OCI-LY7 (cell line): ENCODE measurements around the gene DDC. TPM values are rescaled to one million over a fixed set of nuclear protein-coding genes. Genes with fewer than 3 reads are reported as not detected.
"Not testable (repeated sequence)": the region's sequence is repeated elsewhere in the genome, so short reads cannot be mapped to it uniquely, and the experiment has no call there.

ENCODE experiments used
- BruUV-seq: library from RNA; stranded (reverse); fragments of 400-500 nt; replicated peaks from 2 replicates; lab custom pipeline; 2021; lab: Mats Ljungman, UMichigan
- CTCF ChIA-PET: fragments of 300-600 bp; sonication (Branson Sonifier 250); formaldehyde crosslinking; loops from one replicate; lab custom pipeline; 2022; ENCODE audit warnings: antibody characterized with exemption; ENCODE audit not compliant: unreplicated experiment; lab: Charles Lee
- POLR2A ChIA-PET: fragments of 300-600 bp; sonication (Branson Sonifier 250); formaldehyde crosslinking; loops from one replicate; lab custom pipeline; 2022; ENCODE audit warnings: antibody characterized with exemption; lab: Charles Lee
- DNase-seq: peaks from one replicate; pipeline ENCODE4 v3.0.0-alpha.2; 2015; ENCODE audit warnings: low spot score
- H2AFZ ChIP-seq: fragments of 200-600 bp; sonication (generic), shearing (Covaris generic); 2 replicates; pipeline ENCODE4 v1.6.1; 2014; ENCODE audit warnings: mild to moderate bottlenecking, antibody characterized with exemption, low read length, moderate library complexity
- H3K27ac ChIP-seq: fragments of 200-600 bp; sonication (generic); 2 replicates; pipeline ENCODE4 v1.5.1; 2014; ENCODE audit warnings: mixed run types, low read depth, mild to moderate bottlenecking, moderate library complexity, low read length, inconsistent platforms; ENCODE audit not compliant: poor library complexity, severe bottlenecking
- H3K36me3 ChIP-seq: fragments of 200-600 bp; sonication (generic); 2 replicates; pipeline ENCODE4 v1.6.1; 2014; ENCODE audit warnings: mild to moderate bottlenecking, antibody characterized with exemption, low read length, moderate library complexity, mixed read lengths; ENCODE audit not compliant: insufficient read depth
- H3K4me1 ChIP-seq: fragments of 200-600 bp; sonication (generic); 2 replicates; pipeline ENCODE4 v1.5.1; 2014; ENCODE audit warnings: mild to moderate bottlenecking, low read length; ENCODE audit not compliant: insufficient read depth, poor library complexity, severe bottlenecking
- H3K4me2 ChIP-seq: fragments of 200-600 bp; sonication (generic); 2 replicates; pipeline ENCODE4 v1.6.1; 2014; ENCODE audit warnings: mild to moderate bottlenecking, low read length
- H3K4me3 ChIP-seq: fragments of 200-600 bp; sonication (generic); 2 replicates; pipeline ENCODE4 v1.5.1; 2014; ENCODE audit warnings: mild to moderate bottlenecking, low read depth, low read length; ENCODE audit not compliant: poor library complexity, severe bottlenecking
- H3K79me2 ChIP-seq: fragments of 200-600 bp; sonication (generic); 2 replicates; pipeline ENCODE4 v1.6.1; 2016; ENCODE audit warnings: low read depth, mild to moderate bottlenecking, low read length, moderate library complexity, mixed read lengths; ENCODE audit not compliant: insufficient read depth
- H3K9me2 ChIP-seq: fragments of 200-600 bp; sonication (generic); 2 replicates; pipeline ENCODE4 v1.6.1; 2016; ENCODE audit warnings: mild to moderate bottlenecking, low read length, mixed read lengths; ENCODE audit not compliant: insufficient read depth
- H3K9me3 ChIP-seq: fragments of 200-600 bp; sonication (generic); 2 replicates; pipeline ENCODE4 v1.6.1; 2014; ENCODE audit warnings: mild to moderate bottlenecking, mixed run types, low read length, mixed read lengths
- H4K20me1 ChIP-seq: fragments of 200-600 bp; sonication (generic); 2 replicates; pipeline ENCODE4 v1.6.1; 2014; ENCODE audit warnings: mild to moderate bottlenecking, antibody characterized with exemption, low read length, moderate library complexity, mixed read lengths; ENCODE audit not compliant: insufficient read depth
- EZH2phosphoT487 ChIP-seq: fragments of 200-600 bp; sonication (generic); IDR thresholded peaks from 2 replicates; pipeline ENCODE4 v1.6.1; 2018; ENCODE audit warnings: low read depth, borderline replicate concordance, mild to moderate bottlenecking, mixed run types, antibody characterized with exemption, low read length, moderate library complexity, mixed read lengths
- intact Hi-C: fragments of 100-400 bp; cut with micrococcal nuclease; formaldehyde crosslinking; loops from one replicate; pipeline ENCODE4 v1.10.0; 2022; ENCODE audit not compliant: unreplicated experiment
- total RNA-seq, 2 experiments: library from RNA; depleted of rRNA in 1 of 2; stranded (reverse); fragments of >200 nt in 1 of 2; shearing (Covaris generic) in 1 of 2; gene quantifications; 2 replicates each; pipeline ENCODE4 v1.2.3, GENCODE V29; 2014 to 2022
- TF ChIP-seq, protein P1 (sequence below): fragments of 200-600 bp; sonication (generic); conservative IDR thresholded peaks from 2 replicates; pipeline ENCODE4 v1.5.1; 2014; ENCODE audit warnings: mild to moderate bottlenecking, antibody characterized with exemption, low read length, moderate library complexity, mixed read lengths

Gene DDC
- total RNA-seq, 2 experiments from 2014 or later, result not detected

DNA sequence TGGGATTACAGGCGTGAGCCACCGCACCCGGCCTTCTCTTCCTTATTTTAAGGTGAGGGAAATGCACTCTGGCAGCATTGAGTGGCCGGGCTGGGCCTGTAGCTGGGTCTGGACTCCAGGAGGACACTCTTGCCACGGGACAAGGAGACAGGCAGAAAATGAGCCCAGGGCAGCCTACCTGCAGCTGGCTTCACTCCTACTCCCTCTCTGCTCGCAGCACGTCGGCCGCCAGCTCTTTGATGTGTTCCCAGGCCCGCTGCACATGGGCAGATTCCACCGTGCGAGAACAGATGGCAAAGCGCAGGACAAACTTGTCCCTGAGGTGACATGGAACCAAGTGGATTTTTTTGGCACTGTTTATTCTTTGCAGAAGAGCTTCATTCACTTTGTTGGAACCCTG, 102.2 kb downstream of the DDC start:
- no peaks in the 10 kb centered on the region for H3K9me2 ChIP-seq
- H3K36me3 ChIP-seq, result no peaks in the 10 kb centered on the region
- no peaks in the 10 kb centered on the region for H4K20me1 ChIP-seq
- ChIA-PET CTCF (no interaction called here), POLR2A (interaction anchor here (0.7 to 1.0 kb wide), 2 partner anchors 13 to 32 kb away, joined by 3 to 8 read pairs; partner anchors contain the start of gene FIGNL1)
- intact Hi-C loops, result no loop called here
- no peak overlapping the region for H3K4me2 ChIP-seq
- no peaks in the 10 kb centered on the region for H3K79me2 ChIP-seq
- no peak overlapping the region for H3K4me3 ChIP-seq
- H3K27ac ChIP-seq, result no peak overlapping the region
- H3K4me1 ChIP-seq, result no peaks in the 10 kb centered on the region
- no peak for DNase-seq
- BruUV-seq, result no TSS peak
- no peaks in the 10 kb centered on the region for H3K9me3 ChIP-seq
- no peak for TF ChIP-seq EZH2phosphoT487
- TF ChIP-seq, protein P1, sequence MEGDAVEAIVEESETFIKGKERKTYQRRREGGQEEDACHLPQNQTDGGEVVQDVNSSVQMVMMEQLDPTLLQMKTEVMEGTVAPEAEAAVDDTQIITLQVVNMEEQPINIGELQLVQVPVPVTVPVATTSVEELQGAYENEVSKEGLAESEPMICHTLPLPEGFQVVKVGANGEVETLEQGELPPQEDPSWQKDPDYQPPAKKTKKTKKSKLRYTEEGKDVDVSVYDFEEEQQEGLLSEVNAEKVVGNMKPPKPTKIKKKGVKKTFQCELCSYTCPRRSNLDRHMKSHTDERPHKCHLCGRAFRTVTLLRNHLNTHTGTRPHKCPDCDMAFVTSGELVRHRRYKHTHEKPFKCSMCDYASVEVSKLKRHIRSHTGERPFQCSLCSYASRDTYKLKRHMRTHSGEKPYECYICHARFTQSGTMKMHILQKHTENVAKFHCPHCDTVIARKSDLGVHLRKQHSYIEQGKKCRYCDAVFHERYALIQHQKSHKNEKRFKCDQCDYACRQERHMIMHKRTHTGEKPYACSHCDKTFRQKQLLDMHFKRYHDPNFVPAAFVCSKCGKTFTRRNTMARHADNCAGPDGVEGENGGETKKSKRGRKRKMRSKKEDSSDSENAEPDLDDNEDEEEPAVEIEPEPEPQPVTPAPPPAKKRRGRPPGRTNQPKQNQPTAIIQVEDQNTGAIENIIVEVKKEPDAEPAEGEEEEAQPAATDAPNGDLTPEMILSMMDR, result no peak
- no peak overlapping the region for H2AFZ ChIP-seq

DNA sequence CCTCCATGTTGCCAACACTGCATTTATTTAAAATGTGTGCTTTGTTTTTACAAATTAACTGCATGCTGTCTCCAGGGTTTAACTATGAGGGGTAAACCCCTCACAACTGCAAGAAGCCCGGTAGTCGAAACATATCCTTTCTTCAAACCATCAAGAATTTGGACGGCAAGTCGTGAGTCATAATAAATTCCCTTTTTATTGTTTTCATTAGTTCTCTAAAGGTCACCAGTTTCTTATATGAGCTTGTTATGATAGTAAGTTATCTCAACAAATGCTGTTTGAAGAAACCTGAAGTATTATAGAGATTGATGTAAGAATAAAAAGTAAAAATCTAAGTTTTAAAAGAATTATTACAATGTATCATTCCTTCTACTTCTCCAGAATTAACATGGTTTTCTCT, 102.8 kb downstream of the DDC start:
- no peak overlapping the region for H3K4me3 ChIP-seq
- CTCF ChIA-PET, result no interaction called here
- H3K9me2 ChIP-seq, result no peaks in the 10 kb centered on the region
- H2AFZ ChIP-seq, result no peak overlapping the region
- TF ChIP-seq EZH2phosphoT487, result no peak
- TF ChIP-seq, protein P1, result no peak
- H3K27ac ChIP-seq, result no peak overlapping the region
- POLR2A ChIA-PET, result interaction anchor here (0.7 kb wide), 4 partner anchors 31 to 1876 kb away, joined by 3 to 8 read pairs (median 4); no protein-coding TSS in a partner anchor
- H3K4me2 ChIP-seq, result no peak overlapping the region
- no peaks in the 10 kb centered on the region for H3K36me3 ChIP-seq
- BruUV-seq, result no TSS peak
- H4K20me1 ChIP-seq, result no peaks in the 10 kb centered on the region
- no peaks in the 10 kb centered on the region for H3K79me2 ChIP-seq
- H3K9me3 ChIP-seq, result no peaks in the 10 kb centered on the region
- DNase-seq, result no peak
- H3K4me1 ChIP-seq, result no peaks in the 10 kb centered on the region
- intact Hi-C loops, result no loop called here

DNA sequence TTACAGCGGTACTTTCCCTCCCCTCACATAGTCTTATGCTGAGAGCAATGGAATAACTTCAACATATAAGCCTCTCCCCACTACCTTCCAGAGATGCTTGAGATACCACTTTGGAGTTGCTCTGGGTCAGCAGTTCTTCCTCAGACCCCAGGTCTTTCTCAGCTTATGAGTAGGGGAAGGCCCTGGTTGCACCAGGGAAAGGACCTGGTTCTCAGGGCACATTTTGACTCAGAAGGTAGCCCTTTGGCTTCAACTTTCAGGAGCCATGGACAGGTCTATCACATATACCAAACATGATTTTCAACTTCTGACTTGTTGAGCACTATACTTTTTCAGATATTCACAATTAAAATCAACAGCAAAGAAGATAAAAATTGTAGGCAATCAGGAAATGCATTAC, 103.5 kb downstream of the DDC start:
- CTCF ChIA-PET, result no interaction called here
- intact Hi-C loops, result no loop called here
- H3K4me1 ChIP-seq, result no peaks in the 10 kb centered on the region

DNA sequence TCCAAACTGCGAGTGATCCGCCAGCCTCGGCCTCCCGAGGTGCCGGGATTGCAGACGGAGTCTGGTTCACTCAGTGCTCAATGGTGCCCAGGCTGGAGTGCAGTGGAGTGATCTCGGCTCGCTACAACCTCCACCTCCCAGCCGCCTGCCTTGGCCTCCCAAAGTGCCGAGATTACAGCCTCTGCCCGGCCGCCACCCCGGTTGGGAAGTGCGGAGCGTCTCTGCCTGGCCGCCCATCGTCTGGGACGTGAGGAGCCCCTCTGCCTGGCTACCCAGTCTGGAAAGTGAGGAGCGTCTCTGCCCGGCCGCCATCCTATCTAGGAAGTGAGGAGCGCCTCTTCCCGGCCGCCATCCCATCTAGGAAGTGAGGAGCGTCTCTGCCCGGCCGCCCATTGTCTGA, 106.0 kb downstream of the DDC start:
- H3K9me2 ChIP-seq, H3K4me1 ChIP-seq, H3K4me3 ChIP-seq, H4K20me1 ChIP-seq, H3K9me3 ChIP-seq, DNase-seq, BruUV-seq, H2AFZ ChIP-seq, POLR2A ChIA-PET, H3K27ac ChIP-seq, H3K79me2 ChIP-seq, H3K4me2 ChIP-seq, intact Hi-C loops, CTCF ChIA-PET, H3K36me3 ChIP-seq: not testable (repeated sequence)

More for the DNA sequence above, 103.5 kb downstream of the DDC start:
- Histone ChIP-seq H2AFZ (no peak overlapping the region), H3K4me3 (no peak overlapping the region), H3K36me3 (no peaks in the 10 kb centered on the region), H3K9me3 (no peaks in the 10 kb centered on the region), H4K20me1 (no peaks in the 10 kb centered on the region), H3K27ac (no peak overlapping the region), H3K79me2 (no peaks in the 10 kb centered on the region), H3K9me2 (no peaks in the 10 kb centered on the region), H3K4me2 (no peak overlapping the region)
- BruUV-seq, result no TSS peak
- no peak for TF ChIP-seq EZH2phosphoT487
- DNase-seq, result no peak
- POLR2A ChIA-PET, result no interaction called here

DNA sequence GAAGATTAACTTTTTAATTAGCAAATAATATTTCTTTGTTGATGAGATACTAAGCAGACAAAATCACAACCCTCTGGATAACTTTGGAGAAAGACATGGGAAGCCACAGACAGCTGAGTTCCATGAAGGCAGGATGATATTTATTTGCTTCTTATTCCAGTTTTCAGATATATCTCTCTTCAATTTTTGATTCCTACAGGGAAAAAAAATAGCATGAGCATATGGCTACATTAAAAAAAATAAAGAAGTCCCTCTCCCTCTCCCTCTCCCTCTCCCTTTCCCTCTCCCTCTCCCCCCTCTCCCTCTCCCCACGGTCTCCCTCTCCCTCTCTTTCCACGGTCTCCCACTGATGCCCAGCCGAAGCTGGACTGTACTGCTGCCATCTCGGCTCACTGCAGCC, 106.6 kb downstream of the DDC start:
- H3K4me2 ChIP-seq, BruUV-seq, H3K36me3 ChIP-seq, H3K27ac ChIP-seq, H3K9me3 ChIP-seq, DNase-seq, H3K4me1 ChIP-seq, intact Hi-C loops, H3K9me2 ChIP-seq, H3K79me2 ChIP-seq, H4K20me1 ChIP-seq, H3K4me3 ChIP-seq, CTCF ChIA-PET, H2AFZ ChIP-seq: not testable (repeated sequence)
- POLR2A ChIA-PET, result interaction anchor here (0.8 kb wide), 1 partner anchor 9 kb away, joined by 3 read pairs; the partner anchor contains the start of gene FIGNL1
